H9 (cell line): ENCODE data around the gene TAS2R30. TPM values are rescaled to one million over a fixed set of nuclear protein-coding genes. Genes with fewer than 3 reads are reported as not detected.

Source experiments
- DNase-seq: peaks from one replicate; pipeline ENCODE4 v3.0.0-alpha.2; 2017
- H2AFZ ChIP-seq: one replicate; pipeline ENCODE4 v1.6.1; 2013; ENCODE audit warnings: mild to moderate bottlenecking, low read length, control low read depth, moderate library complexity
- H2AK5ac ChIP-seq: 2 replicates; pipeline ENCODE4 v1.6.1; 2013; ENCODE audit warnings: low read length, control low read depth, mixed read lengths; ENCODE audit not compliant: insufficient read length
- H2BK120ac ChIP-seq: one replicate; pipeline ENCODE4 v1.6.1; 2013; ENCODE audit warnings: low read depth, mild to moderate bottlenecking, low read length, control low read depth, inconsistent platforms; ENCODE audit not compliant: poor library complexity, severe bottlenecking
- H2BK12ac ChIP-seq: 2 replicates; pipeline ENCODE4 v1.6.1; 2013; ENCODE audit warnings: low read length, control low read depth, mixed read lengths, low read depth; ENCODE audit not compliant: insufficient read length
- H2BK15ac ChIP-seq: 2 replicates; pipeline ENCODE4 v1.6.1; 2013; ENCODE audit warnings: low read depth, low read length, control low read depth
- H2BK20ac ChIP-seq: one replicate; pipeline ENCODE4 v1.6.1; 2013; ENCODE audit warnings: low read depth, mild to moderate bottlenecking, low read length, control low read depth, inconsistent platforms; ENCODE audit not compliant: poor library complexity, severe bottlenecking
- H2BK5ac ChIP-seq: 2 replicates; pipeline ENCODE4 v1.6.1; 2013; ENCODE audit warnings: low read length, control low read depth, mixed read lengths; ENCODE audit not compliant: insufficient read length
- H3K14ac ChIP-seq: 2 replicates; pipeline ENCODE4 v1.6.1; 2013; ENCODE audit warnings: low read length, control low read depth; ENCODE audit not compliant: insufficient read depth
- H3K18ac ChIP-seq: 2 replicates; pipeline ENCODE4 v1.6.1; 2013; ENCODE audit warnings: low read depth, mild to moderate bottlenecking, mixed read lengths, low read length, control low read depth; ENCODE audit not compliant: insufficient read length
- H3K23ac ChIP-seq: 2 replicates; pipeline ENCODE4 v1.6.1; 2013; ENCODE audit warnings: low read length, control low read depth, mixed read lengths, low read depth; ENCODE audit not compliant: insufficient read length
- H3K23me2 ChIP-seq: 2 replicates; pipeline ENCODE4 v1.6.1; 2013; ENCODE audit warnings: low read depth, mild to moderate bottlenecking, mixed read lengths, low read length, control low read depth; ENCODE audit not compliant: insufficient read length, poor library complexity, severe bottlenecking
- H3K27ac ChIP-seq: 2 replicates; pipeline ENCODE4 v1.5.1; 2013; ENCODE audit warnings: low read length, control low read depth, mixed read lengths, low read depth; ENCODE audit not compliant: insufficient read length
- H3K27me3 ChIP-seq: 2 replicates; pipeline ENCODE4 v1.6.1; 2013; ENCODE audit warnings: low read length, control low read depth, inconsistent platforms; ENCODE audit not compliant: insufficient read depth
- H3K4ac ChIP-seq: 2 replicates; pipeline ENCODE4 v1.6.1; 2013; ENCODE audit warnings: low read depth, mild to moderate bottlenecking, control low read depth, inconsistent platforms, low read length, moderate library complexity
- H3K4me1 ChIP-seq: 2 replicates; pipeline ENCODE4 v1.6.1; 2013; ENCODE audit warnings: low read length, control low read depth, inconsistent platforms; ENCODE audit not compliant: insufficient read depth
- H3K4me2 ChIP-seq: 2 replicates; pipeline ENCODE4 v1.6.1; 2013; ENCODE audit warnings: low read length, control low read depth, mixed read lengths; ENCODE audit not compliant: insufficient read length, insufficient read depth
- H3K56ac ChIP-seq: 2 replicates; pipeline ENCODE4 v1.6.1; 2013; ENCODE audit warnings: low read depth, mild to moderate bottlenecking, mixed read lengths, low read length, control low read depth; ENCODE audit not compliant: insufficient read length
- H3K79me1 ChIP-seq: 2 replicates; pipeline ENCODE4 v1.6.1; 2013; ENCODE audit warnings: low read depth, mild to moderate bottlenecking, moderate library complexity, low read length, control low read depth, inconsistent platforms; ENCODE audit not compliant: insufficient read depth, poor library complexity, severe bottlenecking
- H3K79me2 ChIP-seq: 2 replicates; pipeline ENCODE4 v1.6.1; 2013; ENCODE audit warnings: low read length, control low read depth, inconsistent platforms; ENCODE audit not compliant: insufficient read depth
- H3K9ac ChIP-seq: 2 replicates; pipeline ENCODE4 v1.6.1; 2013; ENCODE audit warnings: low read length, control low read depth, mixed read lengths; ENCODE audit not compliant: insufficient read length; ENCODE audit errors: extremely low read depth
- H3K9me3 ChIP-seq: one replicate; pipeline ENCODE4 v1.6.1; 2013; ENCODE audit warnings: low read depth, low read length, inconsistent platforms; ENCODE audit not compliant: control insufficient read depth
- H3T11ph ChIP-seq: one replicate; pipeline ENCODE4 v1.6.1; 2013; ENCODE audit warnings: mild to moderate bottlenecking, low read length, control low read depth, inconsistent platforms
- H4K20me1 ChIP-seq: one replicate; pipeline ENCODE4 v1.6.1; 2013; ENCODE audit not compliant: control insufficient read depth, insufficient read length, insufficient read depth
- H4K5ac ChIP-seq: 2 replicates; pipeline ENCODE4 v1.6.1; 2013; ENCODE audit warnings: low read depth, mild to moderate bottlenecking, mixed read lengths, low read length, control low read depth; ENCODE audit not compliant: insufficient read length
- H4K8ac ChIP-seq: replicated peaks from 2 replicates; pipeline ENCODE4 v1.6.1; 2013; ENCODE audit warnings: low read length, control low read depth, mixed read lengths, low read depth; ENCODE audit not compliant: insufficient read length
- H4K91ac ChIP-seq: 2 replicates; pipeline ENCODE4 v1.6.1; 2013; ENCODE audit warnings: low read depth, mild to moderate bottlenecking, moderate library complexity, mixed read lengths, low read length, control low read depth; ENCODE audit not compliant: insufficient read length
- H3K27ac Mint-ChIP-seq, 3 experiments: 2 replicates in 2 of 3; 3 replicates in 1 of 3; pipeline ENCODE4 v1.8.0; 2020 to 2021; ENCODE audit warnings: mixed read lengths in 3 of 3, mild to moderate bottlenecking in 1 of 3, moderate library complexity in 1 of 3
- H3K27me3 Mint-ChIP-seq: 2 replicates; pipeline ENCODE4 v1.8.0; 2021; ENCODE audit warnings: low read depth, mild to moderate bottlenecking, moderate library complexity, mixed read lengths
- H3K36me3 Mint-ChIP-seq, 3 experiments: 2 replicates in 2 of 3; 3 replicates in 1 of 3; pipeline ENCODE4 v1.8.0; 2020 to 2021; ENCODE audit warnings: low read depth in 3 of 3, mixed read lengths in 3 of 3; ENCODE audit not compliant: insufficient read depth in 1 of 3
- H3K4me1 Mint-ChIP-seq, 2 experiments: 2 replicates each; pipeline ENCODE4 v1.8.0; 2020; ENCODE audit warnings: mixed read lengths in 2 of 2
- H3K4me3 Mint-ChIP-seq, 2 experiments: 2 replicates in 1 of 2; 3 replicates in 1 of 2; pipeline ENCODE4 v1.8.0; 2020 to 2021; ENCODE audit warnings: mild to moderate bottlenecking in 2 of 2, mixed read lengths in 2 of 2, moderate library complexity in 1 of 2
- H3K9me3 Mint-ChIP-seq, 2 experiments: 2 replicates in 1 of 2; 3 replicates in 1 of 2; pipeline ENCODE4 v1.8.0; 2020; ENCODE audit warnings: mild to moderate bottlenecking in 2 of 2, mixed read lengths in 2 of 2, moderate library complexity in 1 of 2
- WGBS: extraction: QIAGEN DNeasy Blood & Tissue Kit; methylation state at CpG from one replicate; pipeline ENCODE4 v1.1.7; 2013; ENCODE audit warnings: missing lambda C conversion rate, low lambda C conversion rate, mixed read lengths; ENCODE audit not compliant: insufficient read length; ENCODE audit errors: extremely low coverage; 5-methylcytosine and 5-hydroxymethylcytosine counted together
- total RNA-seq: library from RNA; stranded (reverse); gene quantifications from 2 replicates; pipeline ENCODE4 v1.2.1, GENCODE V29; 2021
- TF ChIP-seq, protein P1 (sequence below): fragments of 200-600 bp; sonication (generic); conservative IDR thresholded peaks from 3 replicates; pipeline ENCODE4 v1.8.0; 2021; ENCODE audit warnings: antibody characterized with exemption, mild to moderate bottlenecking

TAS2R30 gene
- total RNA-seq, 1 experiment from 2014 or later: 2.0 TPM

DNA sequence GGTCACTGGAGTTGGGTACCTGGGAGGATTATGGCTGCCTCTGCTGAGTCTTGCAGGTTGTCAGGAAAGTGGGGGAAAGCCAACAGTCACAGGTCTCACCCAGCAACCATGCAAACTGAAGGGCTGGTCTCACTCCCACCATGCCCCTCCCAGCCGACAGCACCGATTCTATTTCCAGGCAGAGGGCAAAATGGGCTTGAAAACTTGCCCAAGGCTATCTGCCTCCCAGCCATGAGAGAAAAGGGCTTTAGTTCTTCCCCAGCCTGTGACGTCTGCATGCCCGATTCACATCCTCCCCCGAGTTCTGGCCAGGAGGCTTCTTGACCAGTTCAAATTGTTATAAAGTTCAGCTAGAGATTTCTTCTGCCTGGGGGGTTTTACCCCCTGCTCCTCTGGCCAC is 9.9 kb upstream of the TAS2R30 start:
- H3K27me3 Mint-ChIP-seq: no peaks in the 10 kb centered on the region
- Histone ChIP-seq H3K4me1 (peaks cover 6% of the 10 kb centered on the region; the same call in 1 of the 2 replicates), H3K9ac (no peak overlapping the region), H2BK12ac (no peak overlapping the region), H4K91ac (no peak overlapping the region), H3K14ac (no peak overlapping the region), H3K9me3 (no peaks in the 10 kb centered on the region), H3K23me2 (no peaks in the 10 kb centered on the region), H3K18ac (no peak overlapping the region), H3K27ac (no peak overlapping the region), H3K79me2 (peaks cover 8% of the 10 kb centered on the region; the same call in 1 of the 2 replicates), H2BK5ac (no peak overlapping the region), H2AK5ac (no peak overlapping the region), H3K4ac (no peak overlapping the region), H3K79me1 (peaks cover 6% of the 10 kb centered on the region), H3K23ac (no peak overlapping the region), H4K20me1 (no peaks in the 10 kb centered on the region), H3K27me3 (no peaks in the 10 kb centered on the region), H3T11ph (no peak overlapping the region), H4K5ac (no peak overlapping the region), H2BK15ac (no peak overlapping the region), H4K8ac (no peak overlapping the region), H2BK120ac (no peak overlapping the region), H2BK20ac (no peak overlapping the region), H2AFZ (no peak overlapping the region), H3K4me2 (no peak overlapping the region), H3K56ac (no peak overlapping the region)
- peak overlapping the region in 1 of 3 experiments; percentile 85; a peak in 3 of 7 replicates for H3K27ac Mint-ChIP-seq
- no CpG with 5 or more reads among the region's 5 CpGs for WGBS
- no peak overlapping the region for H3K4me3 Mint-ChIP-seq
- no peak for DNase-seq
- peaks cover 14 to 19% of the 10 kb centered on the region in 2 experiments for H3K4me1 Mint-ChIP-seq
- peaks cover 30 to 49% (median 47%) of the 10 kb centered on the region in 3 experiments for H3K36me3 Mint-ChIP-seq
- H3K9me3 Mint-ChIP-seq: peaks cover 9 to 23% of the 10 kb centered on the region in 2 experiments
- TF ChIP-seq, protein P1, sequence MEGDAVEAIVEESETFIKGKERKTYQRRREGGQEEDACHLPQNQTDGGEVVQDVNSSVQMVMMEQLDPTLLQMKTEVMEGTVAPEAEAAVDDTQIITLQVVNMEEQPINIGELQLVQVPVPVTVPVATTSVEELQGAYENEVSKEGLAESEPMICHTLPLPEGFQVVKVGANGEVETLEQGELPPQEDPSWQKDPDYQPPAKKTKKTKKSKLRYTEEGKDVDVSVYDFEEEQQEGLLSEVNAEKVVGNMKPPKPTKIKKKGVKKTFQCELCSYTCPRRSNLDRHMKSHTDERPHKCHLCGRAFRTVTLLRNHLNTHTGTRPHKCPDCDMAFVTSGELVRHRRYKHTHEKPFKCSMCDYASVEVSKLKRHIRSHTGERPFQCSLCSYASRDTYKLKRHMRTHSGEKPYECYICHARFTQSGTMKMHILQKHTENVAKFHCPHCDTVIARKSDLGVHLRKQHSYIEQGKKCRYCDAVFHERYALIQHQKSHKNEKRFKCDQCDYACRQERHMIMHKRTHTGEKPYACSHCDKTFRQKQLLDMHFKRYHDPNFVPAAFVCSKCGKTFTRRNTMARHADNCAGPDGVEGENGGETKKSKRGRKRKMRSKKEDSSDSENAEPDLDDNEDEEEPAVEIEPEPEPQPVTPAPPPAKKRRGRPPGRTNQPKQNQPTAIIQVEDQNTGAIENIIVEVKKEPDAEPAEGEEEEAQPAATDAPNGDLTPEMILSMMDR: no peak
